ENCODE measurements around the gene FAXC.
"Not testable (repeated sequence)": the region's sequence is repeated elsewhere in the genome, so short reads cannot be mapped to it uniquely, and the experiment has no call there.

The FAXC gene

GRCh38 chr6:99287523-99287922 lies 62.0 kb downstream of the FAXC start:
- no peak for DNase-seq

- DNase-seq: no peak
Observed at GRCh38 chr6:99285881-99286280, 63.6 kb downstream of the FAXC start.

GRCh38 chr6:99282479-99283062 lies 66.9 kb downstream of the FAXC start:
- no peak for DNase-seq

- DNase-seq: no peak
Observed at GRCh38 chr6:99276747-99277146, 72.7 kb downstream of the FAXC start.

GRCh38 chr6:99270826-99271225 lies 78.6 kb downstream of the FAXC start:
- peak in 11 of 56 donors; percentile 5 to 50 (median 12) for DNase-seq

GRCh38 chr6:99270030-99270429 lies 79.4 kb downstream of the FAXC start:
- DNase-seq: no peak

- no peak for DNase-seq
Observed at GRCh38 chr6:99269207-99269606, 80.3 kb downstream of the FAXC start.

- DNase-seq: not testable (repeated sequence)
Observed at GRCh38 chr6:99266996-99267395, 82.5 kb downstream of the FAXC start.

- DNase-seq: not testable (repeated sequence)
Observed at GRCh38 chr6:99265447-99265846, 84.0 kb downstream of the FAXC start.

GRCh38 chr6:99254616-99255550 lies 94.6 kb downstream of the FAXC start:
- DNase-seq: peak in 3 of 56 donors; percentile 1 to 5 (median 4)

GRCh38 chr6:99253271-99253670 lies 96.2 kb downstream of the FAXC start:
- no peak for DNase-seq

- DNase-seq: no peak
Observed at GRCh38 chr6:99252421-99252820, 97.1 kb downstream of the FAXC start.

- no peak for DNase-seq
Observed at GRCh38 chr6:99250476-99250875, 99.0 kb downstream of the FAXC start.

GRCh38 chr6:99246602-99247001 lies 102.9 kb downstream of the FAXC start:
- DNase-seq: no peak

- DNase-seq: peak in 19 of 56 donors; percentile 1 to 56 (median 10)
Observed at GRCh38 chr6:99241905-99242534, 107.5 kb downstream of the FAXC start.

- DNase-seq: no peak
Observed at GRCh38 chr6:99236010-99236409, 113.5 kb downstream of the FAXC start.

- DNase-seq: no peak
Observed at GRCh38 chr6:99233219-99233618, 116.3 kb downstream of the FAXC start.

GRCh38 chr6:99232056-99232455 lies 117.4 kb downstream of the FAXC start:
- DNase-seq: no peak

- no peak for DNase-seq
Observed at GRCh38 chr6:99225172-99225571, 124.3 kb downstream of the FAXC start.
